ENCODE results near the gene AKAP8L.
"Not testable (repeated sequence)": the region's sequence is repeated elsewhere in the genome, so short reads cannot be mapped to it uniquely, and the experiment has no call there.

The AKAP8L gene

DNA sequence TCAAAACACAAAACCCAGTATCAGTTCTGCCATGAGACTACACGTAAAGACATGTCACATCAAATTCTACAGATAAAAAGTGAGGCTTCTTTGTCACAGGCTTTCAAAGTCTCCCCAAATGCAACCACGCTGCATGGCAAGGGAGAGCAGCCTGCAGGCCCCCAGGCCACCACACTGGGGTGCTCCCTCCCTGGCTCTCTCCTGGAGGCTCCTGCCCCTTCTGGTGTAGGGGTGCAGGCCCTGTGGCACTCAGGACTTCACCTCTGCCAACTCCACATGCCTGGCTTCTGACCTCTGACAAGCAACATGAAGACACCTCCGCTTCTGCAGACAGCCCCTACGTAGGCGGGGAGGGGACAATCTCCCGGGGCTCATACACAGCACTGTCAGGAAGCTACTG is 53.5 kb downstream of the AKAP8L start:
- DNase-seq (ENCODE audit: extremely low read depth in 1 of 2, low read depth in 1 of 2): no peak

DNA sequence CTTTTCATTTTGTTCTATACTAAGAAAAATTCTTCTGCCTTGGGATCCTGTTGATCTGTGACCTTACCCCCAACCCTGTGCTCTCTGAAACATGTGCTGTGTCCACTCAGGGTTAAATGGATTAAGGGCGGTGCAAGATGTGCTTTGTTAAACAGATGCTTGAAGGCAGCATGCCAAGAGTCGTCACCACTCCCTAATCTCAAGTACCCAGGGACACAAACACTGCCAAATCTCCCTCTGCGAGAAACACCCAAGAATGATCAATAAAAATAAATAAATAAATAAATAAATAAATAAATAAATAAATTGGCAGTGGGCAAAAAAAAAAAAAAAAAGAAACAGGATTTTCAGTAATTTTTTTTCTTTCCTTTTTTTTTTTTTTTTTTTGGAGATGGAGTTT is 55.0 kb downstream of the AKAP8L start:
- DNase-seq (ENCODE audit: extremely low read depth in 1 of 2, low read depth in 1 of 2): not testable (repeated sequence)

DNA sequence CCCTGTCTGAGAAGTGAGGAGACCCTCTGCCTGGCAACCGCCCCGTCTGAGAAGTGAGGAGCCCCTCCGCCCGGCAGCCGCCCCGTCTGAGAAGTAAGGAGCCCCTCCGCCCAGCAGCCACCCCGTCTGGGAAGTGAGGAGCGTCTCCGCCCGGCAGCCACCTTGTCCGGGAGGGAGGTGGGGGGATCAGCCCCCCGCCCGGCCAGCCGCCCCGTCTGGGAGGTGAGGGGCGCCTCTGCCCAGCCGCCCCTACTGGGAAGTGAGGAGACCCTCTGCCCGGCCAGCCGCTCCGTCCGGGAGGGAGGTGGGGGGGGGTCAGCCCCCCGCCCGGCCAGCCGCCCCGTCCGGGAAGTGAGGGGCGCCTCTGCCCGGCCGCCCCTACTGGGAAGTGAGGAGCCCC is 55.7 kb downstream of the AKAP8L start:
- not testable (repeated sequence) for DNase-seq (ENCODE audit: extremely low read depth in 1 of 2, low read depth in 1 of 2)

DNA sequence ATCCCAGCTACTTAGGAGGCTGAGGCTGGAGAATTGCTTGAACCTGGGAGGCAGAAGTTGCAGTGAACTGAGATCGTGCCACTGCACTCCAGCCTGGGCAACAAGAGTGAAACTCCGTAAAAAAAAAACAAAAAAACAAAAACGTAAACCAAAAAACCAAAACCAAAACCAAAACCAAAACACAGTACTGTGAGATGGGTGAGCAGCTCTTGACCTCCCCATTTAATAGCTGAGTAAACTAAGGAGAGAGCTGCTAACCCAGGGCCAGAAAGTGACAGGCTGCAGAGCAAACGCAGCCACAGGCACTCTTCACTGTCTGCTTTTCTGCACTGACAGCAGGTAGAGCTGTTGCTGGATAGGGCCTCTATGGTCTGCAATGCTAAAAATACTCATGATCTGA is 58.8 kb downstream of the AKAP8L start:
- DNase-seq (ENCODE audit: extremely low read depth in 1 of 2, low read depth in 1 of 2): not testable (repeated sequence)

DNA sequence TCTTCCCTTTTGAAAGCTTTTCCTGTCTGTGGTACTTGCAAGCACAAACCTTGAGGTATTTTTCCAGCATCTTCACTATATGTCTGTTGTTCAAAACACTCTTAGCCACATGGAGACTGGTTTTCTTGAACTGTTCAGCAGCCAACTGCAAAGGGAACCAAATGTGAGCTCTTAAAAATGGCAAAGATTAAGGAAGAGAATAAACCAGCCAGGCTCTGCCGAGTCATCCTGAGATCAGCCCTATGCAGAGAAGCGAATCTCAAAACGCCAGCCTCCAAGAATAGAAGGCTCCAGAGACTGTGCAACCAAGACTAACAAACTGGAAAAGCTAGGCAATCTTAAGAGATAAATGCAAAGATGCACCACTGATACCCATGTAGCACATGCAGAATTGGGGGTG is 59.9 kb downstream of the AKAP8L start:
- no peak for DNase-seq (ENCODE audit: extremely low read depth in 1 of 2, low read depth in 1 of 2)

DNA sequence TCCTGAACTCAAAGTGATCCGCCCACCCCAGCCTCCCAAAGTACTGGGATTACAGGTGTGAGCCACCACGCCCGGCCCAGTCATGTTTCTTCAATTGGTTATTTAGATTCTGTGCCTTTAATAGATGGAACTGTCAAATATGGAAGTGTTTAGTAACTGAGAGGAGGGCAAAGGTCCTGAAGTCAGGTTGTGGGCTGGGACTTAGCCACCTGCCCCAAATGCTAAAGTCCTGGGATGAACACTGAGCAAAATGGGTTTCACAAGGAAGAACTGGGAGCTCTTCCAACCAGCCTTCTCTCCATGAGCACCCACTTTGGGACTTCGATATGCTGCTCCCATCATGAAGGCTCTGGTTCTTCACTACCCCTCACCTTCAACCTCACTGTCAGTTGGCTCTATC is 60.9 kb downstream of the AKAP8L start:
- no peak for DNase-seq (ENCODE audit: extremely low read depth in 1 of 2, low read depth in 1 of 2)

DNA sequence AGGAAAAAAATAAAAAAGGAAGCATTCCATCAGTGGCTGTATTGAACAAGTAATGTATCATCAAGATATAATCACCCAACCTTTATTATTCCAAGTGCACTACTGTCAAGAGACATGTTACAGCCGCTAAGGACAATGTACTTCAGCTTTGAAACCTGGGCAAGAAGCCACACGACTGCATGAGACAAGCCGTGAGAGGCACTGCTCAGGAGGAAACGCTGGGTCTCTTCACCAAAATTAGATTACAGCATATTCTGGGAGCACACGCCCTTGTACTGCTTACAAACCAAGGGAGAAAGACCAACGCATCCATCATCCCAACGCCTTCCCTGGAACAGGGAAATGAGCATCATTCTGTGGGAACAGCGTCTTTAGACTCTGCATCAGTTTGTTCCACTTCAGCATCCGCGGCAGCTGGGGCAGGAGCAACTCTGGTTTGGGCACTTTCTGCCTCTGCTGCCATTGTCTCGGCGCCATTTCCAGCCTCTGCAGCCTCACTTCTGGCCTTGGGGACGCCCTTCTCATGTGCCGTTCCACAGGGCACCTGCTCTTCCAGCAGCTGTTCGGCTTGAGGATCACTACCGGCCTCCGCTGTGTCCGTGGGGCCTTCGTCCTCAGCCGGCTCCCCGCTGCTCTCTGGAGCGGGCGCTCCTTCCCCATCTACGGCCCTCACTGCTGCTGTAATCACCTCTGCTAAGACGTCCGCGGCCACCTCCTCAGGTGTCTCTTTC is 64.1 kb downstream of the AKAP8L start:
- no peak for DNase-seq (ENCODE audit: extremely low read depth in 1 of 2, low read depth in 1 of 2)

DNA sequence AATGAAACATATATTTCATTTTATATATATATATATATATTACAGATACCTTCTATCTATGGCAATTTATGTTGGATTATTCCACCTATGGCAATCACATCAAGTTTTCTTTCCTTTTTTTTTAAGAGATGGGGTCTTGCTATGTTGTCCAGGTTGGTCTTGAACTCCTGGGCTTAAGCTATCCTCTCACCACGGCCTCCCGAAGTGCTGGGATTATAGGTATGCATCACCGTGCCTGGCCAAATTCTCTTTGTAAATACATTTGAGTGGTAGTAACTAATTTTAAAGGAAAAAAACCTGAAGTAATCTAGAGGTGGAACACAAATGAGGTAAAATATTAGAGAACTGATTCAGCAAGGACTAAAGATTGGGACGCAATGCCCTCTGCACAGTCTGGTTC is 64.9 kb downstream of the AKAP8L start:
- DNase-seq (ENCODE audit: extremely low read depth in 1 of 2, low read depth in 1 of 2): no peak

DNA sequence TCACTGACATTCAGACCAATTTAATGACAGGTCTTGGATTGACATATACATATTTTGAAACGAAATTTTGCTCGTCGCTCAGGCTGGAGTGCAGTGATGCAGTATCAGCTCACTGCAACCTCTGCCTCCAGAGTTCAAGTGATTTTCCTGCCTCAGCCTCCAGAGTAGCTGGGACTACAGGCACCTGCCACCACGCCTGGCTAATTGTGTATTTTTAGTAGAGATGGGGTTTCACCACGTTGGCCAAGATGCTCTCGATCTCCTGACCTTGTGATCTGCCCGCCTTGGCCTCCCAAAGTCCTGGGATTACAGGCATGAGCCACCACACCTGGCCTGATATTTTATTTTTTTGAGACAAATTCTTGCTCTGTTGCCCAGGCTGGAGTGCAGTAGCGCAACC is 66.3 kb downstream of the AKAP8L start:
- DNase-seq (ENCODE audit: extremely low read depth in 1 of 2, low read depth in 1 of 2): not testable (repeated sequence)

DNA sequence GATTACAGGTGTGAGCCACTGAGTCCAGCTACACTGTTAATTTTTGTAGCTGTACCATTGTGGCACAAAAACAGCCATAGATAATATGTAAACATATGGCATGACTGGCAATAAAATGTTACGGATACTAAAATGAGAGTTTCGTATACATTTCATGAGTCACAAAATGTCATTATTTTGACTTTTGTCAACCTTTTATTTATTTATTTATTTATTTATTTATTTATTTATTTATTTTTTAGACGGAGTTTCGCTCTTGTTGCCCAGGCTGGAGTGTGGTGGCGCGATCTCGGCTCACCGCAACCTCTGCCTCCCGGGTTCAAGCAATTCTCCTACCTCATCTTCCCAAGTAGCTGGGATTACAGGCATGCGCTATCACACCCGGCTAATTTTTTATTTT is 77.5 kb downstream of the AKAP8L start:
- not testable (repeated sequence) for DNase-seq (ENCODE audit: extremely low read depth in 1 of 2, low read depth in 1 of 2)

DNA sequence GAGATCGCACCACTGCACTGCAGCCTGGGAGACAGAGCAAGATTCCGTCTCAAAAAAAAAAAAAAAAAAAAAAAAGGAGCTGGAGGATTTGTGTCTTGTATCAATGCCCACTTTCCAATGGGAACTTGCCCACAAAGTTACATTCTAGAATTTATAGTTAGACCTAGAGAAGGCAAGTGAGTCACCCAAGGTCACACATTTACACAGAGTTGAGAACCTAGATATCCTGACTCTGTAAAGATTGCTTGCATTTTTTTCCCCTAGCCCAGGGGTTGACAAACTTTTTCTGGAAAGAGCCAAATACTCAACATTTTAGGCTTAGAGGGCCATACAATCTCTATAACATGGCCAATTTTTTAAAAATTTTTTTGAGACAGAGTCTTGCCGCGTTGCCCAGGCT is 78.7 kb downstream of the AKAP8L start:
- no peak for DNase-seq (ENCODE audit: extremely low read depth in 1 of 2, low read depth in 1 of 2)

DNA sequence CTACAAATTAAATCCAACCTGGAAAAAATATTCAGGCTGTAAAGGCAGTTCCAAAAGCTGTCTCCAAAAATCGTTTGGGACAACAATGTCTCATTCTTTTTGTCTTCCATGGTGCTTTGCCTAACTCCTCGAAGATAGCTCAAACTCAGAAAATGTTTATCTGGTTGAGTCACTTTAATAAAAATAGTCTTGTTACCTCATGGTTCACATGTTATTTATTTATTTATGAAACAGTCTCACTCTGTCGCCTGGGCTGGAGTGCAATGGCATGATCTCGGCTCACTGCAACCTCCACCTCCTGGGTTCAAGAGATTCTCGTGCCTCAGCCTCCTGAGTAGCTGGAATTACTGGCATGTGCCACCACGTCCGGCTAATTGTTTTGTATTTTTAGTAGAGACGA is 81.6 kb downstream of the AKAP8L start:
- no peak for DNase-seq (ENCODE audit: extremely low read depth in 1 of 2, low read depth in 1 of 2)

DNA sequence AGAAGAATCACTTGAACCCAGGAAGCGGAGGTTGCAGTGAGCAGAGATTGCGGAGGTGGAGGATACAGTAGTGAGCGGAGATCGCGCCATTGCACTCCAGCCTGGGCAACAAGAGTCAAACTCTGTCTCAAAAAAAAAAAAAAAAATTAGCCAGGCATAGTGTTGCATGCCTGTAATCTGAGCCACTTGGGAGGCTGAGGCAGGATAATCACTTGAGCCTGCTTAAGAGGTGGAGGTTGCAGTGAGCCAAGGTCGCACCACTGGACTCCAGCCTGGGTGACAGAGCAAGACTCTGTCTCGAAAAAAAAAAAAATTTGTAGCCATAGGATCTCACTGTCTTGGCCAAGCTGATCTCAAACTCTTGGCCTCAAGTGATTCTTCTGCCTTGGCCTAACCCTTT is 82.8 kb downstream of the AKAP8L start:
- not testable (repeated sequence) for DNase-seq (ENCODE audit: extremely low read depth in 1 of 2, low read depth in 1 of 2)

DNA sequence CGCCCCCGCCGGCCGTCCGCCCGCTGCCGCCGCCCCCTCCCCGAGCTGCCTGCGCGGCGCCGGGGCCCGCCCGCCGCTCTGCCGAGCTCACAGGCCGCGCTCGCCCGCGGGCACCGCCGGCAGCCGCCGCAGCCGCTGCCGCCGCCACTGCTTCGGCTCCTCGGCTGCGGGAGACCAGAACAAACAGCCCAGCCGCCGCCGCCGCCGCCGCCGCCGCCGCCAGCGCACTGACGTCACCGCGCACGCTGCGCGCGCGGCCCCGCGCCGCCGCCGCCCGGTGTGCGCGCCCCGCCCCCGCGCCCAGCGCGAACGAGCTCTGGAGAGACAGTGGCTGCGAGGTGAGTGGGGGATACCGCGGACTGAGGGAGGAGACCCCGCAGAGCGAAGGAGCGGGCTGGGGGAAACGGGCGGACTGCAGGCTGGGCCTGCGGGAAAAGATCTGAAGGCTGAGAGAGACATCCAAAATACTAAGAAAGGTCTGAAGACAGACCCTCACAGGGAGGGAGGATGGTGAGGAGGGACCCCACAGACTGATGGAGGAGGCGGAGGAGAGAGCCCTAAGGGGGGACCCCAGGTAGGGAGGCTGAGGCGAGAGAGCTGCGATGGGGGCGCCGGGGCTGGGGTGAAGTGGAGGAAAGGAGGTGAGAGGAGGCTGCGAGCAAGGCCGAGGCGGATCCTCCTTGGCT is 86.3 kb downstream of the AKAP8L start, which contains the start of gene BRD4:
BRD4 (minus strand) TSS at position 229 of the 686 bp plus-strand sequence. CDS start 59,440 bp downstream, outside the sequence.
- DNase-seq (ENCODE audit: extremely low read depth in 1 of 2, low read depth in 1 of 2): peak in 1 of 2 donors; percentile 58

DNA sequence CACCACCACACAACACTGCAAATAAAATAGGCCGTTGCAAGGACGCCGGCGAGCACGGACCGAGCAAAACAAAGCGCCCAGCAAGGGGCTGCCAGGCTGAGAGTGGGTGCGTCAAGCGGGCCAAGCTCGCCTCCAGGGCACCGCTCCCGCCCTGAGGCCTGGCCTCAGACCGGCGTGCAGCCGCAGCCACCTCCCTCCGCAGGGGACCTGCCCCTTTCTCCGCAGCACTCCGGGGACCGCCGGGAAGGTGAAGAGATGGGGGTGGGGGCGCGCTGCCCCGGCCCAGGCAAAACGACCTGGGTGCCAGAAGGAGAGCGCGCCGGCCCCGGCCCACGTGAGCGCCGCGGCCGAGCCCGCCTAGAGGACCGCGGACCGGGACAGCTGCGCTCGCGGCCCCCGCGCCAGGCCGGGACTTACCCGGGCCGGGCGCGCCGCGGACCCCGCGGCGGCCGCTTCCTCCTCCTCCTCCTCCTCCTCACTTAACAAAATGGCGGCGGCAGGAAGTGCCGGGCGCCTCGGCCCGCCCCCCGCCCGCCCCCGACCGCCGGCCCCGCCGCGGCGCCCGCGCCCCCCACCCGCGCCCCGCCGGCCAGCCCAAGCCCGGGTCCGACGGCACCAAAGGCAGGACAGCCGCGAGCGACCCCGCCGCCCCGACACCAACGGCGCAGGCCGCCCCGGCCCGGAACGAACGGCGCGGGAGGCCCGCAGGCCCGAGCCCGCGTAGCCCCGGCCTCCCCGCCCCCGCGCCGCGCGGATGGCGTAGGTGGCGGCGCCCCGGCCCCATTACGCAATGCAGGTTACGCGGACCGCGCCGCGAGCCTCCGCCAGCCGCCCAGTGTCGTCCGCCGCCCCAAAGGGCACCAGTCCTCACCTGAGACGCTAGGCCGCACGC is 87.1 kb downstream of the AKAP8L start:
- DNase-seq (ENCODE audit: extremely low read depth in 1 of 2, low read depth in 1 of 2): peak in 1 of 2 donors; percentile 33

DNA sequence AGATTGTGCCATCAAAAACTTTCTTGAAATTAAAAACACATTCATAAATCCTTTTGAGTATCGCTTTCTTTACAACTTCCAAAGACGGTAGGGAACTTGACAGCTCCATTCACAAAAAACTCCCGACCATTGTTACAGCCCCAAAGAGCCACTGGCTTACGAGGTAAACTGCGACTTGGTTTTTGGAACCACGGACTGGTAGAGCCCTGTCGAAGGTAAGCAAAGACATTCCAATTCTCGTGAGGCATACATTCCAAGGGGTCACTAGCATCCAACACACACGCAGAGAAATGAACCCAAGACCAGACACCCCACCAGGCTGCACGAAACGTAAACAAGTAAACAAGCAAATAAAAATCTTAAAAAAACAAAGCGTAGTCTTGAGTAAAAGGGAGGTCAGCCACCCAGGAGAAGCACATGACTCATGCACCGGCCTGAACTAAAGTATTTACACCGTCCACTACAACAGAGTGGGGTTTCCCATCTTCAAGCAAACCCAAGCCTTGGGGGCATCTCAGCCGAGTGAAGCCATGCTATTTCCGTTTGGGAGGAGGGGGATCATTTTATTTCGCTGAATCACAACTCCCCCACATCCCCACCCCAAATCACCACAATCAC is 87.9 kb downstream of the AKAP8L start:
- DNase-seq (ENCODE audit: extremely low read depth in 1 of 2, low read depth in 1 of 2): no peak
